Muscle layer of colon (tissue), 2 donors: ENCODE data around the gene PAQR3.
"Not testable (repeated sequence)": the region's sequence is repeated elsewhere in the genome, so short reads cannot be mapped to it uniquely, and the experiment has no call there.

Experiments
- H3K27ac ChIP-seq: one replicate; pipeline ENCODE4 v1.7.0; 2013; ENCODE audit warnings: low read depth, mild to moderate bottlenecking, low read length, moderate library complexity
- H3K27me3 ChIP-seq, 2 donors: one replicate each; pipeline ENCODE4 v1.7.0; 2013; ENCODE audit warnings: low read length in 2 of 2, mild to moderate bottlenecking in 2 of 2; ENCODE audit not compliant: insufficient read depth in 2 of 2, control insufficient read depth in 1 of 2
- H3K36me3 ChIP-seq: one replicate; pipeline ENCODE4 v1.7.0; 2013; ENCODE audit warnings: mild to moderate bottlenecking, low read length; ENCODE audit not compliant: insufficient read depth
- H3K4me1 ChIP-seq: one replicate; pipeline ENCODE4 v1.7.0; 2013; ENCODE audit warnings: mild to moderate bottlenecking, low read length; ENCODE audit not compliant: insufficient read depth
- H3K4me3 ChIP-seq, 2 donors: one replicate each; pipeline ENCODE4 v1.7.0; 2013; ENCODE audit warnings: low read length in 2 of 2, low read depth in 1 of 2, mild to moderate bottlenecking in 1 of 2, moderate library complexity in 1 of 2
- H3K9ac ChIP-seq: one replicate; pipeline ENCODE4 v1.7.0; 2013; ENCODE audit warnings: low read length
- H3K9me3 ChIP-seq: one replicate; pipeline ENCODE4 v1.7.0; 2013; ENCODE audit warnings: mild to moderate bottlenecking, low read length
- donor health status: abdominal sarcoma.
- donor health status: Adenocarcinoma of cecum.

Gene PAQR3

DNA sequence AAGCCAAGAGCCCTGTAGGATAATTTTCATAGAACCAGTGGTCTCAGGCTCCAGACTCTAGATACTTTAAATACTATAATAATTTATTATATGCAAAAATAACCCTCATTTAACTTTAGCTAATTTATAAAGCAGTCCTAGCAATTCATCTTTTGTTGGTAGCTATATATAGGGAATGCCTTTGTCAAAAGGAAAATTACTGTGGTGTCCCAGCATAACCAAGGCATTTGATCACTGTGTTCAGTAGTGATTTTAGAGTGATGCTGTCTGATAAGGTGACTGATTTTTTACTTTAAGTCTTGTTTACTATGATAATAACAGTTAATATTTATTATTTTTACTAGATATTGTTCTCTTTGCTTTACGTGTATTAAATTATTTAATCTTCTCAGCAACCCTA lies 61.2 kb downstream of the PAQR3 start:
- Histone ChIP-seq H3K9me3 (no peaks in the 10 kb centered on the region), H3K9ac (no peak overlapping the region), H3K4me1 (no peaks in the 10 kb centered on the region), H3K27ac (no peak overlapping the region), H3K4me3 (no peak overlapping the region), H3K36me3 (peaks cover 7% of the 10 kb centered on the region), H3K27me3 (no peaks in the 10 kb centered on the region)

DNA sequence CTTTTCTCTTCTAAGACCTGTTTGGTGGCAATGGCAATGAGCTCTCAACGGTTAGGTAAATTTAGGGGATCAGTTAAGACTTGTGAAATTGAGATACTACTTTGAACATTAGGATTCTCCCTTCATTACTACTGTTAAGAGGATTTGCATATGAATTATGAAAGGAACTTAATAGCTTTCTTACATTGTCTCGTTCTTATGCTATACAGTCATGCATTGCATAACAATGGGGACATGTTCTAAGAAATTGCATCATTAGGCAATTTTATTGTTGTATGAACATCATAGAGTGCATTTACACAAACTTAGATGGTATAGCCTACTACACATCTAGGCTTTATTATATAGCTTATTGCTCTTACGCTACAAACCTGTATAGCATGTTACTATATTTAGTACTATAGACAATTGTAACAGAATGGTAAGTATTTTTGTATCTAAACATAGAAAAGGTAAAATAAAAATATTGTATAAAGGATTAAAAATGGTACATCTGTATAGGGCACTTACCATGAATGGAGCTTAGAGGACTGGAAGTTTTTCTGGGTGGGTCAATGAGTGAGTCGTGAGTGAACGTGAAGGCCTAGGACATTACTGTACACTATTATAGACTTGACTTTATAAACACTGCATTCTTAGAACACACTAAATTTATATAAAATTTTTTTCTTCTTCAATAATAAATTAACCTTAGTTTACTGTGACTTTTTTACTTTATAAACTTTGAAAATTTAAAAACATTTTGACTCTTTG lies 62.5 kb downstream of the PAQR3 start:
- Histone ChIP-seq H3K4me3 (no peak overlapping the region), H3K9ac (no peak overlapping the region), H3K27ac (no peak overlapping the region), H3K9me3 (no peaks in the 10 kb centered on the region), H3K4me1 (no peaks in the 10 kb centered on the region), H3K36me3 (peaks cover 13% of the 10 kb centered on the region), H3K27me3 (no peaks in the 10 kb centered on the region)

DNA sequence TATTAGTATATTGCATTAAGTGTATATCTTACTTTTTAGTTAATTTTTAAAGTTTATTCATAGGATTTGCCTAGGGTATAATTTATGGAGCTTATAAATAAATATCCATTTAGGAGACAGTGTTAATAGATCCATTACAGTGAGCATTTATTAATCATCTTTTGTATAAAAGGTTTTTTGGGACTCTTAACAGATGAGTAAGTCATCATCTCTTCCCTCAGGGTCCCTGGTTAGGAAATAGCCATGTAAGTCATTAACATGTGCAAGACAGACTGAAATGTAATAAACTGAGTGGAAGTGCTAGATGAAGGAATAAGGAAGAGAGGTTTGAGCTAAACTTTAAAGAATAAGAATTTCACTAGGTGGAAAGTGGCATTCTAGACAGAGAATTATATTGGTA lies 69.2 kb downstream of the PAQR3 start:
- no peaks in the 10 kb centered on the region for H3K4me1 ChIP-seq
- no peak overlapping the region for H3K9ac ChIP-seq
- no peaks in the 10 kb centered on the region for H3K9me3 ChIP-seq
- H3K4me3 ChIP-seq = no peak overlapping the region
- no peak overlapping the region for H3K27ac ChIP-seq
- no peaks in the 10 kb centered on the region for H3K27me3 ChIP-seq
- H3K36me3 ChIP-seq = peaks cover 17% of the 10 kb centered on the region

DNA sequence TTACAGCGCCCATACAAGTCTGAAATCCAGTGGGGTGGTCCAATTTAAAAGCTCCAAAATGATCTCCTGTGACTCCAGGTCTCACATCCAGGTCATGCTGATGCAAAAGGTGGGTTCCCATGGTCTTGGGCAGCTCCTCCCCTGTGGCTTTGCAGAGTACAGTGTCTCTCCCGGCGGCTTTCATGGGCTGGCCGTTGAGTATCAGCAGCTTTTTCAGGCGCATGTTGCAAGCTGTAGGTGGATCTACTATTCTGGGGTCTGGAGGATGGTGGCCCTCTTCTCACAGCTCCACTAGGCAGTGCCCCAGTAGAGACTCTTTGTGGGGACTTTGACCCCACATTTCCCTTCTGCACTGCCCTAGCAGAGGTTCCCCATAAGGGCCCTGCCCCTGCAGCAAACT lies 70.5 kb downstream of the PAQR3 start:
- not testable (repeated sequence) for H3K27me3 ChIP-seq, H3K9me3 ChIP-seq, H3K27ac ChIP-seq, H3K9ac ChIP-seq, H3K4me3 ChIP-seq, H3K4me1 ChIP-seq
- peaks cover 16% of the 10 kb centered on the region for H3K36me3 ChIP-seq

DNA sequence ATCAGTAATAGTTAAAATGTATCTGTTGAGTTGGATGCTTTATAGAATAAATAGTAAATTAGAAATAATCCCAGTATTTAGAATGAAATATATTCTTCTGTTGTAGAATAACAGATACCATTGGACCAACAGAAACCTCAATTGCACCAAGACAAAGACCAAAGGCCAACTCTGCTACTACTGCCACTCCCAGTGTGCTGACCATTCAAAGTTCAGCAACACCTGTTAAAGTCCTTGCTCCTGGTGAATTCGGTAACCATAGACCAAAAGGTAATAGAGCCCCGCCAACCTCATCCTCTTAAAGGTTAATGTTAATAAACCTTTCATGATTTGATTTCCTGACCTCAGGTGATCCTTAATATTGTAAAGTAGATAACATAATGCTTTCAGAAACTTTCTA lies 73.8 kb downstream of the PAQR3 start:
- Histone ChIP-seq H3K9ac (no peak overlapping the region), H3K4me1 (no peaks in the 10 kb centered on the region), H3K9me3 (no peaks in the 10 kb centered on the region), H3K27me3 (no peaks in the 10 kb centered on the region), H3K27ac (no peak overlapping the region), H3K36me3 (no peaks in the 10 kb centered on the region), H3K4me3 (no peak overlapping the region)

DNA sequence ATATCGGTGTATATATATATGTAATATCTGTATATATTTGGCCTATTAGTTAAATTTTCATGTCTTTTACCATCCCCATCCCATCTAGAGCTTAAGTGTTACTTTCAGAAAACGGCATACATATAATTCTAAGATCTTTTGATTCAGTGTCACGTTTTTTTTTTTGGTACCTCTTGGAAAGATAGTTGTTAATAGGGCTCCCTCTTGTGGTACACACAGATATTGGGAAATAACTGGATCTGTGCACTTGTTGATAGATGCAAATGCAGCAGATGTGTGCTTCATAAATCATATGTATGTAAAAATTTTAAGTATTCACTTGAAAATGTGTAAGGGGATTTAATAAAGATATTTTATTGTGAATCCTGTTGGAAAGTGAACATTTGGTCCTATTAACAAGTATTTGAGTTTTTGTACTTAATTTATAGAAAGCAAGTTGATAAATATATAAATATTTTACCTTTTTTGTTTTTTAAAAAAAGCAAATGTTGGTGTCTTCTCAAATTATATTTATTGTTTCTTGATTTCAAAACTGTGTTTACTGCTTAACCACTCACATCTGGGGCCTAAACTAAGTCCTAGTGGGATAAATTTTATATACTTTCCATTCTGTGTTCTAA lies 74.7 kb downstream of the PAQR3 start:
- Histone ChIP-seq H3K9me3 (no peaks in the 10 kb centered on the region), H3K4me3 (no peak overlapping the region), H3K4me1 (no peaks in the 10 kb centered on the region), H3K27me3 (no peaks in the 10 kb centered on the region), H3K36me3 (no peaks in the 10 kb centered on the region), H3K27ac (no peak overlapping the region), H3K9ac (no peak overlapping the region)

DNA sequence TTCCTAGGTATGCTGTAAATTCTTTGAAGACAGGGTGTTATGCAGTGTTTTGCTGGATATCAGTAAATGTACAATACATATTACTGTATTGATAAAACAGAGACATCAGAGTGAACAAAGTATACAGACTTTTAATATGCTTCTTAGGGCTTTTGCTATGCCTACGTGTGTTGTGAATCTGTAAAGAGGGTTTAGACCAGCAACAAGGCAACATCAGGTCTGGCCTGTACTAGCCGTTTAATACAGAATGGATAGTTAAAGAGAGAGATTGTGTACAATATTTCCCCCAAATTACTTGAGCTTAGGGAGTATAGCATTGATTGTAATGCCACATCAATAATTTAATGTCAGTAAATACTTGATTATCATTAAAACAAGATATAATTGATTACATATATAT lies 75.2 kb downstream of the PAQR3 start:
- no peak overlapping the region for H3K27ac ChIP-seq
- no peaks in the 10 kb centered on the region for H3K27me3 ChIP-seq
- no peak overlapping the region for H3K4me3 ChIP-seq
- no peaks in the 10 kb centered on the region for H3K4me1 ChIP-seq
- no peaks in the 10 kb centered on the region for H3K36me3 ChIP-seq
- no peaks in the 10 kb centered on the region for H3K9me3 ChIP-seq
- H3K9ac ChIP-seq = no peak overlapping the region

DNA sequence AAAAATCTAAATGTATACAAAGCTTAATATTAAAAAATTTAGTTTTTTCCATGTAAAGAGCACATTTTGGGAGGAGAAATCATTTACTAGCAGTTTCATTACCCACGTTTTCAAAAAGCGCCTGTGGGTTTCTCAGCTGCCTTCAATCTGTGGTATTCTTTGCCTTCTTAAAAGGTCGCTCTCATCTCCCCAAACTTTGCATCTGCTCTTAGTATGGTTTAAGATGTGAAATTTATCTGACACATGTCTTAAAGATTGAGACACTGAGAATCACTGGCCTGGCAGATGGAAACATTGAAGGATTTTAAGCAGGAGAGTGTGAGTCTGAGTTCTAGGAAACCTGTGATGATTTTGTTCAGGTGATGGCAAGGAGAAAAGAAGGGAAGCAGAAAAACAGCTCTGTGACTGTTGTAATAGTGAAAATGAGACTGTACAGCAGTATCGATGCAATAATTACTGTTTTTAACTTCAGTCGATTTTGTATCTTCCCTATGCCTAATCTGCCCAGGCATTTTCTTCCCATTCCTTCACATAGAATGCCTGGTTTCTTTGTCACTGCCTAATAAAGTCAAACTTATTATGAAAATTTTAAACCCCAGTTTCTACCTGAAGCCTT lies 75.9 kb downstream of the PAQR3 start:
- Histone ChIP-seq H3K4me1 (no peaks in the 10 kb centered on the region), H3K27me3 (no peaks in the 10 kb centered on the region), H3K36me3 (no peaks in the 10 kb centered on the region), H3K27ac (no peak overlapping the region), H3K4me3 (no peak overlapping the region), H3K9me3 (no peaks in the 10 kb centered on the region), H3K9ac (no peak overlapping the region)

DNA sequence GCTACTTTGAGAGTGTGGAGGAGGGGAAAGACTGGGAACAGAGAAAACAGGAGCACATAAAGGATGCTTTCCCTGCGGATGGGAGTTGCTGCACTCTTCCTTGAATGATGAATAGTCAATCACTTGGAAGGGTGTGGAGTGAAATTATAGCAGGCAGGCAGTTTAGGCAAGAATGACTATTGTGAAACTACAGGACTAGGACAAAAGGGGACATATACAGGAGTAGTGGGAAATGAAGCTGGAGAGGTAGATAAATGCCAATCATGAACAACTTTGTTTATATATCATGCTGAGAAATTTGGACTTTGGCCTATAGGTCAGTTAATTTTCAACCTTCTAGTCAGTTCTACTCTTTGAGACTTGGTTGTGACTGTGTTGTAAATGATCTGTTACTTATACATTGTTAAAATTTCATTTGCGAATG lies 76.9 kb downstream of the PAQR3 start:
- H3K4me1 ChIP-seq = no peaks in the 10 kb centered on the region
- H3K9ac ChIP-seq = no peak overlapping the region
- H3K27me3 ChIP-seq = no peaks in the 10 kb centered on the region
- no peaks in the 10 kb centered on the region for H3K36me3 ChIP-seq
- no peak overlapping the region for H3K27ac ChIP-seq
- no peaks in the 10 kb centered on the region for H3K9me3 ChIP-seq
- H3K4me3 ChIP-seq = no peak overlapping the region
